ENCODE measurements around the gene PAX7.

The PAX7 gene

GRCh38 chr1:18730321-18730720, 99.7 kb downstream of the PAX7 start:
- no peak for TF ChIP-seq CTCF (IDR thresholded peaks at IDR 0.05; ENCODE audit: extremely low read depth, missing control alignments)
- DNase-seq (ENCODE audit: low spot score), result no peak

- TF ChIP-seq CTCF (IDR thresholded peaks at IDR 0.05; ENCODE audit: extremely low read depth, missing control alignments), result no peak
- DNase-seq (ENCODE audit: low spot score), result no peak
Observed at GRCh38 chr1:18731148-18731547, 100.5 kb downstream of the PAX7 start.

- no peak for DNase-seq (ENCODE audit: low spot score)
- no peak for TF ChIP-seq CTCF (IDR thresholded peaks at IDR 0.05; ENCODE audit: extremely low read depth, missing control alignments)
Observed at GRCh38 chr1:18731591-18732235, 101.1 kb downstream of the PAX7 start.

DNA sequence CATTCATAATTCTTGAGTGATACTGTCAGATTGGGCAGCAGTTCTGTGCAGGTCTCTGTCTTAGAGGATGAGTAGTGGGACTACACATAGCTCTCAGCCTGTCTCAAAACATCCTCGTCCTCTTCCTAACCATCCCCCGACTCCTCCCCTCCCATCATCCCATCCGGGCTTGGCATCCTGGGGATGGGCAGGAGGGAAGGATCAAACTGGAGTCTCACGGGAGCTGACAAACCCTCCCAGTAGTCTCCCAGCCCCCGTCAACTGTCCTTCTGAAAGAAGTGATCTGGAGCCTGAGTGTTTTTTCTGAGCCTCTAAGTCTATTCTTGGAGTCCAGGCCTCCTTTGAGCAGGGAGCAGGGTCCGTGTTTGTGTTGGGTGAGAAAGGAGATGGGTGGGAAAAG, 102.0 kb downstream of the PAX7 start:
- DNase-seq (ENCODE audit: low spot score), result no peak
- no peak for TF ChIP-seq CTCF (IDR thresholded peaks at IDR 0.05; ENCODE audit: extremely low read depth, missing control alignments)

DNA sequence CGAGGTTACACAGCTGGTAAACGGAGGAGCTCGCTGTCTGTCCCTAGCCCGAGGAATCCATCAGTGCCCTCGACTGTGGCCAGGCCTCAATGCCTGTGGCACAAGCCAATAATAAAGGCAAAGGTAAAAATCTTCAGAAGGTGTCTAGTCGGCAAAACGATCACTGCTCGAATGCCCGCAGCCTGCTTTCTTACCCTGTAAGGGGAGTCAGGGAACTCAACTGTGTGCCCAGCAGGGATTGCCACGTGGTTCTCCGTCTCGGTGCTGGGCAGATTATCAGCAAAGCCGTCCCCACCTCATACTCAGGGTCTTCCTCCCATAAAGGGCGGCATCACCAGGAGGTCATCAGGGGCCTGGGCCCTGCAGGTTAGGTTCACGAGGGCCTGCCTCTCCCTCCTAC, 103.4 kb downstream of the PAX7 start:
- DNase-seq (ENCODE audit: low spot score), result no peak
- TF ChIP-seq CTCF (IDR thresholded peaks at IDR 0.05; ENCODE audit: extremely low read depth, missing control alignments), result no peak

GRCh38 chr1:18734461-18735223, 104.0 kb downstream of the PAX7 start:
- DNase-seq (ENCODE audit: low spot score), result no peak
- no peak for TF ChIP-seq CTCF (IDR thresholded peaks at IDR 0.05; ENCODE audit: extremely low read depth, missing control alignments)

DNA sequence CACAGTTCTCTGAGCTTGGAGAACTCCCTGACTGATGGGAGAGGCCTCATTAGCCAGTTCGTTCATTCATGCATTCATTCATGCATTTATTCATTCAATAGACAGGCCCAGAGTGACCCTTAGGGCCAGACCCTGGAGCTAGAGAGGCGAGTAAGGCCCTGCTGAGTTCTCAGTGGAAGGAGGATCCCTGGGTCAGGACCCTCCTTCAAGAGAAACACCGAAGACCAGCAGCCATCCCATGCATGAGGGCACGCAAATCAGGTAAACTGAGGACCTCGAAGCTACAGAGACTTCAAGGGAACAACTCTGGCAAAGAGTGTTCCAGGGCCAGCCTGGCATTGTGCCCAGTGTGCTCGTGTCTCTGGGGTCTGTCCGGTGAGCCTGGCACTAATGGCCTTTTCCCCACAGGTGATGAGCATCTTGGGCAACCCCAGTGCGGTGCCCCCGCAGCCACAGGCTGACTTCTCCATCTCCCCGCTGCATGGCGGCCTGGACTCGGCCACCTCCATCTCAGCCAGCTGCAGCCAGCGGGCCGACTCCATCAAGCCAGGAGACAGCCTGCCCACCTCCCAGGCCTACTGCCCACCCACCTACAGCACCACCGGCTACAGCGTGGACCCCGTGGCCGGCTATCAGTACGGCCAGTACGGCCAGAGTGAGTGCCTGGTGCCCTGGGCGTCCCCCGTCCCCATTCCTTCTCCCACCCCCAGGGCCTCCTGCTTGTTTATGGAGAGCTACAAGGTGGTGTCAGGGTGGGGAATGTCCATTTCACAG, 104.8 kb downstream of the PAX7 start:
- no peak for DNase-seq (ENCODE audit: low spot score)
- TF ChIP-seq CTCF (IDR thresholded peaks at IDR 0.05; ENCODE audit: extremely low read depth, missing control alignments), result no peak

Measured in GM20000 (cell line).